H1 (cell line): ENCODE results near the gene LMNTD2. TPM values are rescaled to one million over a fixed set of nuclear protein-coding genes. Genes with fewer than 3 reads are reported as not detected.

ENCODE experiments used
- CTCF ChIA-PET: fragments of 300-600 bp; sonication (Branson Sonifier 250); formaldehyde crosslinking; loops from one replicate; lab custom pipeline; 2021; ENCODE audit not compliant: partially characterized antibody; lab: Charles Lee
- POLR2A ChIA-PET: fragments of 300-600 bp; sonication (Branson Sonifier 250); formaldehyde crosslinking; loops from one replicate; lab custom pipeline; 2021; ENCODE audit warnings: inconsistent platforms; ENCODE audit not compliant: partially characterized antibody; lab: Charles Lee
- DNase-seq, 2 experiments: peaks; one replicate each; pipeline versions ENCODE4 v3.0.0 to v3.0.0-alpha.2; 2010 to 2022; ENCODE audit warnings: low spot score in 2 of 2, low read depth in 1 of 2, mixed read lengths in 1 of 2
- FAIRE-seq: peaks from 2 replicates; lab custom pipeline; 2011; peaks lifted over from hg19 to GRCh38; lab: Jason Lieb, UNC
- H2AFZ ChIP-seq: 2 replicates; pipeline ENCODE4 v1.8.1; 2012; ENCODE audit warnings: low read length, inconsistent platforms
- H2AK5ac ChIP-seq: 2 replicates; pipeline ENCODE4 v1.6.1; 2013; ENCODE audit warnings: low read depth, low read length
- H2BK120ac ChIP-seq: replicated peaks from 2 replicates; pipeline ENCODE3; 2013; ENCODE audit warnings: low read depth, low read length, inconsistent platforms
- H2BK12ac ChIP-seq: 2 replicates; pipeline ENCODE4 v1.6.1; 2013; ENCODE audit warnings: low read depth, low read length
- H2BK15ac ChIP-seq: 2 replicates; pipeline ENCODE4 v1.6.1; 2013; ENCODE audit warnings: low read length
- H2BK20ac ChIP-seq: 2 replicates; pipeline ENCODE4 v1.6.1; 2013; ENCODE audit warnings: low read length
- H2BK5ac ChIP-seq: 2 replicates; pipeline ENCODE4 v1.6.1; 2013; ENCODE audit warnings: low read depth, low read length
- H3K14ac ChIP-seq: 2 replicates; pipeline ENCODE4 v1.6.1; 2013; ENCODE audit warnings: inconsistent platforms; ENCODE audit not compliant: insufficient read length
- H3K18ac ChIP-seq: 2 replicates; pipeline ENCODE4 v1.6.1; 2013; ENCODE audit warnings: low read length; ENCODE audit errors: extremely low read depth
- H3K23ac ChIP-seq: 2 replicates; pipeline ENCODE4 v1.6.1; 2013; ENCODE audit warnings: inconsistent platforms; ENCODE audit not compliant: insufficient read length
- H3K23me2 ChIP-seq: 2 replicates; pipeline ENCODE4 v1.6.1; 2013; ENCODE audit warnings: low read depth, low read length
- H3K27ac ChIP-seq: 2 replicates; pipeline ENCODE4 v1.6.1; 2011; ENCODE audit warnings: low read depth, low read length, inconsistent platforms
- H3K27me3 ChIP-seq, 4 experiments: replicated peaks in 1 of 4; 1 replicate in 1 of 4; 2 replicates in 3 of 4; pipeline versions ENCODE4 v1.6.1 to v1.8.1; 2011 to 2013; ENCODE audit warnings: low read length in 3 of 4, mild to moderate bottlenecking in 3 of 4, inconsistent platforms in 2 of 4, mixed read lengths in 2 of 4, moderate library complexity in 1 of 4; ENCODE audit not compliant: control insufficient read depth in 3 of 4, insufficient read depth in 3 of 4; ENCODE audit errors: extremely low read depth in 1 of 4
- H3K36me3 ChIP-seq, 4 experiments: 2 replicates each; pipeline versions ENCODE4 v1.6.1 to v1.8.1; 2011 to 2013; ENCODE audit warnings: mild to moderate bottlenecking in 4 of 4, low read length in 3 of 4, moderate library complexity in 2 of 4, control low read depth in 1 of 4, inconsistent platforms in 1 of 4; ENCODE audit not compliant: insufficient read depth in 4 of 4, control insufficient read depth in 2 of 4
- H3K4ac ChIP-seq: replicated peaks from 2 replicates; pipeline ENCODE3; 2013; ENCODE audit warnings: low read length, low read depth, mixed read lengths, inconsistent platforms; ENCODE audit not compliant: insufficient read length
- H3K4me1 ChIP-seq, 4 experiments: replicated peaks in 1 of 4; 1 replicate in 1 of 4; 2 replicates in 3 of 4; pipeline versions ENCODE4 v1.6.1 to v1.8.1; 2011 to 2013; ENCODE audit warnings: low read length in 3 of 4, inconsistent platforms in 2 of 4, mixed read lengths in 1 of 4; ENCODE audit not compliant: insufficient read depth in 4 of 4, control insufficient read depth in 3 of 4
- H3K4me2 ChIP-seq, 2 experiments: 2 replicates each; pipeline versions ENCODE4 v1.6.1 to v1.8.1; 2011 to 2013; ENCODE audit warnings: low read depth in 2 of 2, low read length in 2 of 2, control low read depth in 1 of 2, inconsistent platforms in 1 of 2, mild to moderate bottlenecking in 1 of 2; ENCODE audit not compliant: insufficient read depth in 1 of 2
- H3K4me3 ChIP-seq, 4 experiments: fragments of 200-600, 300-600 bp in 1 of 4; sonication (generic), shearing (Covaris generic), sonication (Bioruptor Twin) in 1 of 4; 2 replicates each; pipeline versions ENCODE4 v1.5.1 to v1.8.1; 2011 to 2016; ENCODE audit warnings: low read length in 4 of 4, low read depth in 3 of 4, control low read depth in 2 of 4, inconsistent platforms in 2 of 4, mild to moderate bottlenecking in 2 of 4, mixed read lengths in 1 of 4, moderate library complexity in 1 of 4; ENCODE audit not compliant: insufficient read depth in 2 of 4; ENCODE audit errors: extremely low read depth in 1 of 4
- H3K56ac ChIP-seq: replicated peaks from 2 replicates; pipeline ENCODE3; 2013; ENCODE audit warnings: low read depth, mild to moderate bottlenecking, mixed read lengths, low read length, inconsistent platforms; ENCODE audit not compliant: insufficient read length
- H3K79me1 ChIP-seq: 2 replicates; pipeline ENCODE4 v1.6.1; 2013; ENCODE audit warnings: low read depth, low read length, control low read depth
- H3K79me2 ChIP-seq, 2 experiments: 2 replicates each; pipeline versions ENCODE4 v1.6.1 to v1.8.1; 2012 to 2013; ENCODE audit warnings: low read length in 2 of 2, mild to moderate bottlenecking in 2 of 2, inconsistent platforms in 1 of 2; ENCODE audit not compliant: insufficient read depth in 2 of 2, control insufficient read depth in 1 of 2
- H3K9ac ChIP-seq, 4 experiments: replicated peaks in 1 of 4; 1 replicate in 1 of 4; 2 replicates in 3 of 4; pipeline versions ENCODE4 v1.6.1 to v1.8.1; 2011 to 2013; ENCODE audit warnings: low read depth in 3 of 4, low read length in 3 of 4, control low read depth in 2 of 4, mild to moderate bottlenecking in 2 of 4, moderate library complexity in 2 of 4, inconsistent platforms in 1 of 4; ENCODE audit errors: extremely low read depth in 1 of 4
- H3K9me3 ChIP-seq, 2 experiments: 2 replicates each; pipeline versions ENCODE4 v1.6.1 to v1.8.1; 2012 to 2013; ENCODE audit warnings: mild to moderate bottlenecking in 2 of 2, moderate library complexity in 2 of 2, control low read depth in 1 of 2, inconsistent platforms in 1 of 2, low read depth in 1 of 2, low read length in 1 of 2, mixed read lengths in 1 of 2; ENCODE audit not compliant: insufficient read depth in 2 of 2
- H4K20me1 ChIP-seq, 2 experiments: replicated peaks in 1 of 2; 2 replicates each; pipeline versions ENCODE3 to v1.8.1; 2011 to 2013; ENCODE audit warnings: inconsistent platforms in 2 of 2, low read length in 2 of 2, mild to moderate bottlenecking in 1 of 2; ENCODE audit not compliant: insufficient read depth in 2 of 2, control insufficient read depth in 1 of 2
- H4K5ac ChIP-seq: 2 replicates; pipeline ENCODE4 v1.6.1; 2013; ENCODE audit warnings: low read length, low read depth, mixed read lengths, inconsistent platforms; ENCODE audit not compliant: insufficient read length
- H4K8ac ChIP-seq: 2 replicates; pipeline ENCODE4 v1.8.0; 2013; ENCODE audit warnings: mild to moderate bottlenecking, moderate library complexity, low read length, inconsistent platforms; ENCODE audit not compliant: insufficient read depth; ENCODE audit errors: extremely low read depth
- H4K91ac ChIP-seq: replicated peaks from 2 replicates; pipeline ENCODE3; 2013; ENCODE audit warnings: low read length, mixed read lengths, inconsistent platforms; ENCODE audit not compliant: insufficient read length
- BACH1 ChIP-seq: IDR thresholded peaks from 2 replicates; pipeline ENCODE4 v1.6.1; 2012; ENCODE audit warnings: low read length, improper control_type of control experiment
- BCL11A ChIP-seq, 2 experiments: IDR thresholded peaks; one replicate each; pipeline ENCODE4 v1.6.1; 2011; ENCODE audit warnings: low read depth in 2 of 2, low read length in 2 of 2, mild to moderate bottlenecking in 2 of 2
- CBX5 ChIP-seq: fragments of 300-800, 300-1000 bp; sonication (generic); IDR thresholded peaks from 2 replicates; pipeline ENCODE4 v1.7.1; 2016; ENCODE audit warnings: antibody characterized with exemption, low read length, low read depth
- HDAC6 ChIP-seq: IDR thresholded peaks from one replicate; pipeline ENCODE4 v1.7.1; 2012; ENCODE audit warnings: low read depth, mild to moderate bottlenecking, inconsistent platforms, low read length, moderate library complexity
- KDM4A ChIP-seq: IDR thresholded peaks from one replicate; pipeline ENCODE4 v1.7.1; 2012; ENCODE audit warnings: low read depth, mild to moderate bottlenecking, moderate library complexity, low read length, inconsistent platforms; ENCODE audit not compliant: severe bottlenecking
- POU5F1 ChIP-seq: IDR thresholded peaks from 2 replicates; pipeline ENCODE4 v1.6.1; 2011; ENCODE audit warnings: low read depth, mild to moderate bottlenecking, low read length, moderate library complexity
- RXRA ChIP-seq: IDR thresholded peaks from 2 replicates; pipeline ENCODE4 v1.6.1; 2011; ENCODE audit warnings: low read depth, mild to moderate bottlenecking, low read length, moderate library complexity; ENCODE audit not compliant: insufficient read depth
- SP4 ChIP-seq: IDR thresholded peaks from 2 replicates; pipeline ENCODE4 v1.6.1; 2012; ENCODE audit warnings: low read length, inconsistent platforms
- TEAD4 ChIP-seq: IDR thresholded peaks from 2 replicates; pipeline ENCODE4 v1.6.1; 2012; ENCODE audit warnings: low read depth, low read length, inconsistent platforms, mixed read lengths
- WGBS, 2 experiments: shearing (Covaris generic) in 1 of 2; methylation state at CpG; one replicate each; pipeline versions ENCODE4 v1.1.6 to v1.1.7; 2013 to 2015; ENCODE audit warnings: low lambda C conversion rate in 2 of 2, mixed read lengths in 2 of 2, inconsistent platforms in 1 of 2, low coverage in 1 of 2, missing lambda C conversion rate in 1 of 2; ENCODE audit not compliant: insufficient replicate concordance in 2 of 2, insufficient coverage in 1 of 2, insufficient read length in 1 of 2; ENCODE audit errors: extremely low coverage in 1 of 2, missing lambda C conversion rate in 1 of 2; 5-methylcytosine and 5-hydroxymethylcytosine counted together
- polyA plus RNA-seq, 7 experiments: library from polyadenylated mRNA; depleted of rRNA in 3 of 7; stranded (reverse) in 5 of 7; unstranded in 2 of 7; fragments of >200 nt in 5 of 7; fragments of 200-250 nt in 2 of 7; gene quantifications; 1 replicate in 5 of 7; 2 replicates in 1 of 7; 4 replicates in 1 of 7; pipeline versions ENCODE4 v1.2.1 to v1.2.3, GENCODE V29; 2011 to 2013; ENCODE audit warnings: missing spikeins in 2 of 7, mixed read lengths in 2 of 7
- total RNA-seq: library from RNA; stranded (reverse); fragmentation: NEBNext Ultra II Directional; extraction: Animal tissue kit (Norgen Biotek cat#: 25700); gene quantifications from 2 replicates; pipeline ENCODE4 v1.2.1, GENCODE V29; 2021

LMNTD2 gene
- total and polyA plus RNA-seq, 2 of the 8 experiments (the other 6 are each of a cell fraction or from before 2014, with no cell fraction given): 1.6 to 3.1 TPM

DNA sequence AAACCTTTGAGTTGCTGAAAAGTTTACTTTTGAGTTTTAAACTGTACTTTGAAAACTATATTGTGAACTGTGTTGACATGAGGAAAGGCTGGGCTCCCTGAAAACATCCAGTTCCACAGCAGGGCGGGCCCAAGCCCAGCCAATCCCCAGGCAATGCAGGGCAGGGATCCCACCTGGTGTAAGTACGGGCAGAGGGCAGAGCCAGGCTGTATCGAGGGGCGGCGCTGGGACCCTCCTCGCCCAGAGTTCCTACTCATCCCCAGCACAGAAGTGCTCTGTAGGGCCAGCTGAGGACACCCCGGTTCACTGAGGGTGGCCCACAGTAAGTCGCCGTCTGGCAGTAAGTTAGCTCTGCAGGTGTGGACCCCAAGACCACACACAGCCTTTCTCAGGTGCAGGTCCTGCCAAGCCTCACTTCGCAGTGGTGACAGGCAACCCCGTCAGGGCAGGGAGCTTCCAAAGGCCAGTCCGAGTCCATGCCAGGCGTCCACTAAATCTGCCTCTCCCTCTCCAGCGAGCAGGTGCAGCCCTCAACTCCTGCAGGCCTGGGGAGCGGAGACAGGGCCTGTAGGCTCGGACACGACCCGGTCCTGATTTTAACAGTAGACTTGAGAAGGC is 6.6 kb upstream of the LMNTD2 start:
- POLR2A ChIA-PET: interaction anchor here (0.9 to 3.4 kb wide), 6 partner anchors 9 to 71 kb away, joined by 3 to 15 read pairs (median 5); partner anchors contain the start of gene PHRF1

More for the DNA sequence above, 6.6 kb upstream of the LMNTD2 start:
- Histone ChIP-seq H3K4me3 (peak overlapping the region in 2 of 4 experiments; percentile 59 to 67; a peak in 3 of 8 replicates), H4K8ac (no peak overlapping the region; the same call in 1 of the 2 replicates), H2BK20ac (no peak overlapping the region), H3K4ac (no peak overlapping the region), H3K23ac (no peak overlapping the region), H3K79me2 (no peaks in the 10 kb centered on the region), H3K79me1 (peaks cover 8% of the 10 kb centered on the region), H3K4me1 (peaks cover 2 to 22% (median 11%) of the 10 kb centered on the region in 4 experiments; a peak in 6 of 7 replicates), H2BK120ac (no peak overlapping the region), H3K9me3 (no peaks in the 10 kb centered on the region), H4K20me1 (peaks cover 5 to 23% of the 10 kb centered on the region in 2 experiments), H4K5ac (no peak overlapping the region), H3K14ac (no peak overlapping the region), H2BK12ac (no peak overlapping the region), H3K56ac (no peak overlapping the region), H3K18ac (no peak overlapping the region), H3K9ac (no peak overlapping the region), H3K27ac (no peak overlapping the region), H2AK5ac (no peak overlapping the region), H3K4me2 (peak overlapping the region; percentile 75 to 93; a peak in 3 of 4 replicates), H2BK5ac (no peak overlapping the region), H4K91ac (no peak overlapping the region), H3K36me3 (peaks cover 0 to 8% (median 4%) of the 10 kb centered on the region in 4 experiments; a peak in 5 of 8 replicates), H2AFZ (no peak overlapping the region), H3K27me3 (peaks cover 0 to 3% (median 0%) of the 10 kb centered on the region in 4 experiments; a peak in 3 of 7 replicates), H3K23me2 (peaks cover 4% of the 10 kb centered on the region; the same call in 1 of the 2 replicates), H2BK15ac (no peak overlapping the region)
- no peak for TF ChIP-seq POU5F1
- TF ChIP-seq HDAC6: no peak
- no peak for TF ChIP-seq SP4
- TF ChIP-seq BCL11A (IDR thresholded peaks at IDR 0.05; ENCODE audit: low read depth in 2 of 2, low read length in 2 of 2): no peak
- no peak for TF ChIP-seq KDM4A
- TF ChIP-seq RXRA: no peak
- no peak for TF ChIP-seq BACH1
- TF ChIP-seq TEAD4: no peak
- no peak for TF ChIP-seq CBX5
- DNase-seq: no peak
- CTCF ChIA-PET: interaction anchor here (0.6 to 3.2 kb wide), 6 partner anchors 8 to 84 kb away, joined by 3 to 21 read pairs (median 5); partner anchors contain the start of gene PHRF1
- 91% methylated on average over 18 of the region's 18 CpGs; no CpG with 5 or more reads in 1 of the 2 experiments for WGBS, 2 experiments
- FAIRE-seq: no peak
